Fibroblast of skin of right biceps (primary cell): Measurements from ENCODE around the gene PDZD7.

Experiments used
- DNase-seq: peaks from one replicate; pipeline ENCODE4 v3.0.0-alpha.2; 2013

Gene PDZD7

DNA sequence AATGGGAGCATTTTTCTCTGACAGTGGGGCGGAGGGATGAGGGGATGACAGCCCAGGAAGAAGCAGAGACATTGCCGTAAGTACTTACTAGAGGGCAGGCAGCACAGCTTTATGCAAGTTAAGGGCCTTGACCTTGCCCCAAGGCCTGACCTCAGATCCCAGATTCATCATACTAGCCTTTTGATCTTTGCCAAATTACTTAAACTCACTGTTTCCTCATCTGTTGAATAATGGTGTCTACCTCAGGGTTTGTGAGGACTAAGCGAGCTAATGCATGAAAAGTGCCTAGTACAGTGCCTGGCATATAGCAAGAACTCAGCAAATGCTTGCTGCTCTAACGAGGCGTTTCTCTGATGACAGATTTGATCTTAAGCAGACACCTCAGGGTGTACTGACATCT is 65.1 kb downstream of the PDZD7 start:
- DNase-seq, result no peak

DNA sequence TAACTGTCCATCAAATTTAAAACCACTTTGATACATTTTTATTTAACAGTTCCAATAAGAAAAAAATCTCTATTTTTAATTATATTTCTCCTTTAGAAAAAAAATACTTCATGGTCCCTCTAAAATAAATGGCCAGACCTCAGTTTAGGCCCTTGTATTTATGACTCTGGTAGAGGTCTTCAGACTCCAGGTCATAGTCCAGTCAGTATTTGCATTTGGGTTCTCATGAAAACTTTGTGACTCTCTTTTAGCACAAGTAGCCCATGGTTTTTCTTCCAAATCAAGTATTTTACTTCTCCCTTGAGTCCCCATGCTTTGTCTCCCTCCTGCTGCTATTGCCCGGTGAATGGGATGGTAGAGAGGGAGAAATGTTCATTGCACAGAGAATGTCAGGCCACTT is 67.1 kb downstream of the PDZD7 start:
- DNase-seq, result no peak

DNA sequence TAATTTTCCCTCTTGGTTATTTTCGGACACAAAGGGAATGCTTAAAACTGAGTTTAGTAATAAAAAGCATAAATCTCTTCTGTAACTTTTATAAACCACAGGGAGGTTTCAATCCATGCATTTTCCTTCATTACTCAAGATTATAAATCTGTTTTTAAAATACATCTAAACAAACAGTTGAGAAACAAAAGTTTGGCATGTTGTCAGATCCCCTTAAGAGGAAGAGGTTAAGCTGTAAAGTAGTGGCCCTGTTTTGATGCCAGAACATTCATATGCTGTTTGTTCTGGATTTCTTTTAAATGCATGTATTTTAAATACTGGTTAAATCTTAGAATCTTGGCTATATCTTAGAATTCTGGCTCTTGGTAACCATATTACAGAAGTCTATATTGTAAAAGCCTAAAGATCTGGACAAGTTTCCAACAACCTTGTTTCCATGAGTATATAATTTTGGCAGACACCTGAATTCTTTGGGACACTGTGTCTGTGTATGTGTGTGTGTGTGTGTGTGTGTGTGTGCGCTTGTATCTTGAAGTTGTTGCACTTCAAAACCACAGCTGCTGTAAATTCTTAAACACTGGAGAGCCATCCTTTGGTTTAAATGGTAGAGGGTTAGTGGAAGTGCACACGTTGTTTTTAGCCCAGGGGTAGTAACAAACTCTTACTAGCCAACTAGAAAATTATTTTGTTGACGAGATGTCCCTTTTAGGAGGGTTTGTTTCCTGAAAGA is 68.4 kb downstream of the PDZD7 start:
- no peak for DNase-seq

DNA sequence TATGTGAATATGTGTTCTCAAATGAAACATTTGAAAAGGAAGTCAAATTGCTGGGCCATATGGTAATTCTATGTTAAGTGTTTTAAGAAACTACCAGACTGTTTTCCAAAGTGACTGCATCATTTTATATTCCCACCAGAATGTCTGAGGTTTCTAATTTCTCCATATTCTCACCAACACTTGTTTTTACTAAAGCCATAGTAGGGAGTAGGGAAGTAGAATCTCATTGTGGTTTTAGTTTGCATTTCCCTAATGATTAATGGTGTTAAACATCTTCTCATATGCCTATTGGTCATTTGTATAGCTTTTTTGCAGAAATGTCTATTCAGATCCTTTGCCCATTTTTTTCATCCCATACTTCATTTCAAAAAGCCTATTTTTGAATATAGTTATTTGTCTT is 70.7 kb downstream of the PDZD7 start:
- DNase-seq, result no peak
